Glutamatergic neuron (in vitro differentiated cells): ENCODE data around the gene MTCL3.

ENCODE experiments used
- DNase-seq: peaks from one replicate; pipeline ENCODE4 v3.0.0; 2022
- H3K27ac Mint-ChIP-seq: one replicate; pipeline ENCODE4 v1.8.0; 2020; ENCODE audit warnings: mild to moderate bottlenecking, mixed read lengths, inconsistent platforms; ENCODE audit not compliant: unreplicated experiment
- H3K27me3 Mint-ChIP-seq: one replicate; pipeline ENCODE4 v1.8.0; 2020; ENCODE audit warnings: mild to moderate bottlenecking, moderate library complexity, mixed read lengths, inconsistent platforms; ENCODE audit not compliant: unreplicated experiment
- H3K36me3 Mint-ChIP-seq: one replicate; pipeline ENCODE4 v1.8.0; 2020; ENCODE audit warnings: mild to moderate bottlenecking, mixed read lengths, inconsistent platforms; ENCODE audit not compliant: unreplicated experiment
- H3K4me1 Mint-ChIP-seq: one replicate; pipeline ENCODE4 v1.8.0; 2020; ENCODE audit warnings: mild to moderate bottlenecking, low read depth, mixed read lengths, inconsistent platforms; ENCODE audit not compliant: unreplicated experiment
- H3K4me3 Mint-ChIP-seq: one replicate; pipeline ENCODE4 v1.8.0; 2020; ENCODE audit warnings: mild to moderate bottlenecking, mixed read lengths, inconsistent platforms; ENCODE audit not compliant: unreplicated experiment
- H3K9me3 Mint-ChIP-seq: one replicate; pipeline ENCODE4 v1.8.0; 2020; ENCODE audit warnings: mild to moderate bottlenecking, moderate library complexity, mixed read lengths, inconsistent platforms; ENCODE audit not compliant: unreplicated experiment
- TF ChIP-seq, protein P1 (sequence below): fragments of 200-600 bp; sonication (generic); IDR thresholded peaks from one replicate; pipeline ENCODE4 v1.5.0; 2021; ENCODE audit not compliant: partially characterized antibody, unreplicated experiment

Gene MTCL3

GRCh38 chr6:127483399-127484055, 35.6 kb downstream of the MTCL3 start:
- Mint-ChIP-seq H3K4me3 (no peak overlapping the region), H3K9me3 (peaks cover 2% of the 10 kb centered on the region), H3K36me3 (no peaks in the 10 kb centered on the region), H3K4me1 (peaks cover 3% of the 10 kb centered on the region), H3K27me3 (no peaks in the 10 kb centered on the region), H3K27ac (peak overlapping the region; percentile 3)
- no peak for DNase-seq
- TF ChIP-seq, protein P1, sequence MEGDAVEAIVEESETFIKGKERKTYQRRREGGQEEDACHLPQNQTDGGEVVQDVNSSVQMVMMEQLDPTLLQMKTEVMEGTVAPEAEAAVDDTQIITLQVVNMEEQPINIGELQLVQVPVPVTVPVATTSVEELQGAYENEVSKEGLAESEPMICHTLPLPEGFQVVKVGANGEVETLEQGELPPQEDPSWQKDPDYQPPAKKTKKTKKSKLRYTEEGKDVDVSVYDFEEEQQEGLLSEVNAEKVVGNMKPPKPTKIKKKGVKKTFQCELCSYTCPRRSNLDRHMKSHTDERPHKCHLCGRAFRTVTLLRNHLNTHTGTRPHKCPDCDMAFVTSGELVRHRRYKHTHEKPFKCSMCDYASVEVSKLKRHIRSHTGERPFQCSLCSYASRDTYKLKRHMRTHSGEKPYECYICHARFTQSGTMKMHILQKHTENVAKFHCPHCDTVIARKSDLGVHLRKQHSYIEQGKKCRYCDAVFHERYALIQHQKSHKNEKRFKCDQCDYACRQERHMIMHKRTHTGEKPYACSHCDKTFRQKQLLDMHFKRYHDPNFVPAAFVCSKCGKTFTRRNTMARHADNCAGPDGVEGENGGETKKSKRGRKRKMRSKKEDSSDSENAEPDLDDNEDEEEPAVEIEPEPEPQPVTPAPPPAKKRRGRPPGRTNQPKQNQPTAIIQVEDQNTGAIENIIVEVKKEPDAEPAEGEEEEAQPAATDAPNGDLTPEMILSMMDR, result no peak

DNA sequence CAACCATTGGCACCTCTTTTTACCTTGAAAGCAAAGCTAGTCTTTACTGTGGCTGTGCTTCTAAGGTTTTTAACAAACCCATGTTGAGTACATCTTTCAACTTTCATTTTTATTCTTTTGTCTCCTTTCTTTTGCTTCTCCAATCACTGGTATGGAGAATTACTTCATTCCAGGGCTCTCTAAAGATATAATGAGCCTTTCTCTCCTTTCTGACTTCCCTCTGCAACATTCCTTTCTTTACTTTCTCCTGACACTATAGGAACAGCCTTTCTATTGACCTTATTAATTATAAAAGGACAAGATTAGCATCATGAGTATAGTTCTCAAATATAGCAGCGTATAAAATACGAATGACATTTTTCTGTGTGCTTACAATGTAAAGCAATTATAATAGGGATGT, 36.8 kb downstream of the MTCL3 start:
- no peak for DNase-seq
- no peaks in the 10 kb centered on the region for H3K9me3 Mint-ChIP-seq
- no peaks in the 10 kb centered on the region for H3K27me3 Mint-ChIP-seq
- no peaks in the 10 kb centered on the region for H3K4me1 Mint-ChIP-seq
- H3K27ac Mint-ChIP-seq, result peak overlapping the region; percentile 50
- no peak overlapping the region for H3K4me3 Mint-ChIP-seq
- TF ChIP-seq, protein P1, result no peak
- H3K36me3 Mint-ChIP-seq, result no peaks in the 10 kb centered on the region

- DNase-seq, result no peak
- Mint-ChIP-seq H3K27me3 (no peaks in the 10 kb centered on the region), H3K4me3 (no peak overlapping the region), H3K9me3 (no peaks in the 10 kb centered on the region), H3K36me3 (no peaks in the 10 kb centered on the region), H3K4me1 (no peaks in the 10 kb centered on the region), H3K27ac (no peak overlapping the region)
- TF ChIP-seq, protein P1, result no peak
Observed at GRCh38 chr6:127481628-127482027, 37.5 kb downstream of the MTCL3 start.

DNA sequence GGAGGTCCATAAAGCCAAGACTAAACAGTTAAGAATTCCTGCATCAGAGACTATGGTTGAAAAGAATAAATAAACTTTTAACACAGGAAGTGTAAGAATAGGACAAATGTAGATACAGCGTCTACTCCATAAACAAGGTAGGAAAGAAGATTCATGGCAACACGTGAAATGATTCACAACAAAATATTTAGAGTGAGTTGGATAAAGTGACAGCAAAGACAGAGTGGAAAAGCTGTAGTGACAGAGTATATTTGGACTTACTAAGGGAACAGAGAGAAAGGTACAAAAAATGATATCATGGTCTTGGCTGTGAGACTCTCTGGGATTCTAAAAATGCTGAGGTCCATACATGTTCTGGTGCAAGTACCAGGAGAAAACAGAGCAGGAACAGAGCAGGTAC, 38.0 kb downstream of the MTCL3 start:
- H3K36me3 Mint-ChIP-seq, result peaks cover 4% of the 10 kb centered on the region
- no peak overlapping the region for H3K27ac Mint-ChIP-seq
- no peaks in the 10 kb centered on the region for H3K4me1 Mint-ChIP-seq
- peaks cover 2% of the 10 kb centered on the region for H3K9me3 Mint-ChIP-seq
- TF ChIP-seq, protein P1, result no peak
- H3K4me3 Mint-ChIP-seq, result no peak overlapping the region
- H3K27me3 Mint-ChIP-seq, result no peaks in the 10 kb centered on the region
- DNase-seq, result no peak

GRCh38 chr6:127477658-127478057, 41.5 kb downstream of the MTCL3 start:
- Mint-ChIP-seq H3K27ac (no peak overlapping the region), H3K4me1 (no peaks in the 10 kb centered on the region), H3K27me3 (no peaks in the 10 kb centered on the region), H3K36me3 (peaks cover 7% of the 10 kb centered on the region), H3K4me3 (no peak overlapping the region), H3K9me3 (peaks cover 9% of the 10 kb centered on the region)
- DNase-seq, result no peak
- TF ChIP-seq, protein P1, result no peak
